Subcutaneous adipose tissue (tissue), 4 donors: ENCODE results near the gene LSAMP. TPM values are rescaled to one million over a fixed set of nuclear protein-coding genes. Genes with fewer than 3 reads are reported as not detected.

ENCODE experiments used
- CTCF ChIP-seq: fragments of 450-650 bp; IDR thresholded peaks from one replicate; pipeline ENCODE4 v1.5.1; 2016; ENCODE audit warnings: low read depth, mild to moderate bottlenecking, control low read depth, antibody characterized with exemption, moderate library complexity
- total RNA-seq, 4 donors: library from RNA; depleted of rRNA; stranded (reverse); fragments of >200 nt; gene quantifications; one replicate each; pipeline ENCODE4 v1.1.0, GENCODE V29; 2016

LSAMP gene
- total RNA-seq, 4 donors from 2014 or later, result 0.38 to 1.7 (median 0.71) TPM

GRCh38 chr3:116020495-116020894 lies 424.8 kb downstream of the LSAMP start:
- no peak for TF ChIP-seq CTCF

DNA sequence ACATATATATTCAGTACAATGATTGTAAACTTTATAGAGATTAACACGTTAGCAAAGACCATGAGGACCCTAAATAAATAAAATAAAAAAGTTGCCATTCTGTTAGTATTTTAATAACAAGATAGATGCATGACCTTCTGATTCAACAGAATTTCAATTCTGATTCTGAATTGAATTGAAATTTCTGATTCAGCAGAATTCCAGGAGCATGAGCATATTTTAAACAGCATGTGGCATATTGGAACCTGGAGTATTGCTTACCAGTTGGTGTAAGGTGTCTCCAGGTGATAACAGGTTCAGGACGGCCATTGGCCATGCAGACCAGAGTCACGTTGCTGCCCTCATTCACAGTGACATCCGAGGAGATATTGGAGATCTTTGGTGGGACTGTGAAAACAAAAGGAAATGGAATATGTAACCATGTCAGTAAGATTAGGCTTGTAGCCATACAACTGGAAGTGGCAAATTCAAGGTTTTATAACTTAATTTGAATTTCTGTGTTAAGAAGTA lies 426.0 kb downstream of the LSAMP start:
- TF ChIP-seq CTCF, result no peak

GRCh38 chr3:116018646-116019045 lies 426.6 kb downstream of the LSAMP start:
- TF ChIP-seq CTCF, result no peak

DNA sequence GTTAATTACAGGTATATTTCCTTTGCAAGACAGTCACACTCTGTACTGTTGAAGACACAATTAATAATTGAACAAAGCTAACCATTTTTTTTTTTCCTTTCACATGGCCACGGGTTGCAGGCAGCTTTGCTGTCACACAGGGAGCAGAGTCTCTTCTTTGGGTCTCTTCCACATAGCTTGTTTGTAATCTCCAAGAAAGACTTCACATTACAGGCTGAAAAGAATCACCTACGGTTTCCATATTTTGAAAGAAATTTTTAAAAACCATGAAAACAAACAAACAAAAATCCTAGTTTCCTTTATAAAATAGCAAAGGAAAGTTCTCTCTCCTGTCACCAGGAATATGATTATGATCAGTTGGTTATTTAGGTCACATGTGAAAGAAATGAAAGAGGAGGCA lies 429.4 kb downstream of the LSAMP start:
- TF ChIP-seq CTCF, result no peak

DNA sequence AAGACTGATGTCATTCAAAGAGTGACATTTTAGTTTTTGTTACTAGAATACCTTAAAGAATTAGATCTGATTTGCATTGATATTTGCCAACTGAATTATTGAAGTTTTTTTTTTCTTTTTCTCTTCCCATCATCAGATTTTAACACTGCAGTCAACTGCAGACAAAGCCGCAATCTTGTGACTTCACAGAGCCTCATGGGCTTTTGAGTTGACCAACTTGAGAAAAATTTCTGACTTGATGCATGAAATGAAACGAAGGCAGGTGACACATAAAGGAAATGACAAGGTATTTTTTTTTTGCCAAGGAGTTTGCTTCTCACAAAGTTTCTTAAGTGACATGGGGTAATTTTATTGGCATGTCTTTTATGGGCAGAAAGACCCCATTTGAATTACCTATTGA lies 438.3 kb downstream of the LSAMP start:
- no peak for TF ChIP-seq CTCF

DNA sequence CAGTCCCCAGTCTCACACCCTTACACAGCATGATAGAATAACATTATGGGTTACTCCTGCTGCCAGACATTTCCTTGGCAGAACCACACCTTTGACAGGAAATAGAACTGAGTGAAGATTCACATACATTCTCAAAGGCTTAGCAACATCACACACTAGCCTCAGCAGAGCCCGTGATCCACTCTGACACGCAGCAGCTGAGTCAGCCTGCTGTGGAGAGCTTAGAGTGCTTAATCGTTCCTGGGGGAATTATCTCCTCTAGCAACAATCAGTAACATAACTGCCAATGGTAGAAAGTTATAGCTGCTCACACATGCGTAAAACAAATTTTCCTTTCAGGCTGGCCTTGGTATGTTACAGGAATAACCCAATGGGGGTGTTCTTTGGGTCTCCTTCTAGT lies 439.9 kb downstream of the LSAMP start:
- no peak for TF ChIP-seq CTCF

- TF ChIP-seq CTCF, result no peak
These were observed 443.1 kb downstream of the LSAMP start for GRCh38 chr3:116002235-116002634.
